Iris pigment epithelial cell (primary cell): Measurements from ENCODE around the gene XPC.
A peak's percentile ranks its signal among the peaks of the same experiment; 100 is the strongest.
"Not testable (repeated sequence)": the region's sequence is repeated elsewhere in the genome, so short reads cannot be mapped to it uniquely, and the experiment has no call there.

ENCODE experiments used
- DNase-seq: peaks from one replicate; pipeline ENCODE4 v3.0.0-alpha.2; 2011; ENCODE audit warnings: low read depth

Gene XPC

GRCh38 chr3:14119651-14120050, 58.8 kb downstream of the XPC start:
- no peak for DNase-seq

- peak; percentile 90 for DNase-seq
Observed at GRCh38 chr3:14118400-14119381, 59.7 kb downstream of the XPC start.

DNA sequence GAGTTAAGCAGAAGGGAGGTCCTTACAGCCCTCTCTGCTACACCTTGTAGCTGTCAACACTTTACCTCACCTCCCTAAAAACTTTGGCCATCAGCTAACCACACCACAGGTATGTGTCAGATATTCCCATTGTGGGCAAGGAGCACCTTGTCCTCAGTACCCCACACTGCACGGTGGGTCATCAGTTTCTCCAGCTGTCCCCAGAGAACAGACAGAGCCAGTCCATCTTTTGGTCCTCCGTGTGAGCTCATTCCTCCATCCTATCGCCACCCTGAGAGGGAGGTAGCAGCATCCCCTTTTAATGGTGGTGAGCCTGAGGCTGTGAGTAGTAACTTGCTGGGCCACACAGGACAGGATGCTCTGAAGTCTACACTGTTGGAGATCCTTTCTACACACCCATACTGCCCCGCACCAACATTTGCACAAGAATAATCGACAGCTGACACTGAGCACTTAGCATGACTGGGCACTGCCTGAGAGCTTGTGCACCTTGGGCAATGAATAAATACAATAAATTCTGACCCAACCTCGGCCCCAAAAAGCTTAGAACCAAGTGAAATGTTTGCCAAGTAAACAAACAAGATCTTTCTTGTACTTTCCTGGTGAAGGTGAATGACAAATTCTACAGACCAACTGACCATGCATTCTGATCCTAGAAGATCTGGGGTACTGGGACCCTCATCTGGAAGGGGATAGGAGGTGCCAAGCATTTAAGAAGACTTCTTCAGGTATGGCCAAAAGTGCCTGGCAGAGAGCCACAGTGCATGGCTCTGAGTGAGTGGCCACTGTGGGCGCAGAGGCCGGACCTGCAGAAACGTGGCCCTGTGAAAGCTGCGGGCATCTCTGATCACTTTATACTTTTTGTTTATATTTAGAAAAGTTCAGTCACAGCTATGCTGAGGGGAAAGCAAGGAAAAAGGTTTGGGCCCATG, 60.7 kb downstream of the XPC start:
- DNase-seq: no peak

DNA sequence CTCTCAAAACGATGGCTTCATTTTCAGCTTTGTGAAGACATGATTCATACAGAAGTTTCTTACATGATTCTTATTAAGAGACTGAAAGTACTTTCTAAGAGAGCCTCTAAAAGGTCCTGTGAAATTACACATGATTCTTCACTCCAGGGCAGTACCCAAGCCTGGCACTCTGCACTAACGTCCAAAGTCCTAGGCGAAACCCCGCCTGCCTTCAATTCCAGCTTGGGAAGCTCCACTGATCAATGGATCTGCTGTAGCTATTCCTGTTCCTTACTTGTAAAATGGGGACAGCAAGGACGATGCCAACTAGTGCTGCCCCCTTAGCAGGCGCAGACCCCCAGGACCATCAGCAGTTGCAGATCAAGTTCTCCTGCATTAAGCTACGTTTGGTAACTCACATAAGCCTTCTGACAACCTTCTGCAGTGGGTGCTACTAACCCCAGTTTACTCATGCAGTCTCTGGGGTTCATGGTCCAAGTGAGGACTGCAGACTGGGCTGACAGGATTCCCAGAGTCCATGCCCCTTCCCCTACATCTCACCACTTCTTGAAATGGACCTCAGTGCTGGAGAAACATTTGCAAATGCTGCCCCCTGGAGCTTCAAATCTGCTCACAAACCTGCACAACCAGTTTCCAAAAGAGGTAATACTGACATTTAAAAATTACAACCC, 64.3 kb downstream of the XPC start:
- no peak for DNase-seq

DNA sequence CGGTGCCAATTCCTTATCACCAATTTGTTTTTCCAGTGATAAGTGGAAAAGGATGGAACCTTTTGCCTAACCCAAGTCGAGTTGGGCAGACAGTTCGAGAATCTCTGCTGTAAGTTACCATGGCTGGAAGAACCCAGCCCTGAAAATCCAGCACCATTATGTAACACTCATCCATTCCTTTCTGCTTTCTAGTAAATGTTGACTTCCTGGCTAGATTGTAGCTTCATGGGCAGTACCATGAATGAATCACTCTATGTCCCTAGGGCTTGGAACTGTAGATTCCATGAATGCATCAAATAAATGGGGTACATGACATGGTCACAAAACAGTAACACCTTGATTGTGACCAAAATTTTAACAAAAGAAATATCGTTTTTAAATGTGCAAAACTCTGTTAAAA, 67.7 kb downstream of the XPC start:
- DNase-seq: no peak

- DNase-seq: not testable (repeated sequence)
Observed at GRCh38 chr3:14109821-14110220, 68.6 kb downstream of the XPC start.

- no peak for DNase-seq
Observed at GRCh38 chr3:14097616-14098391, 80.6 kb downstream of the XPC start.

- DNase-seq: no peak
Observed at GRCh38 chr3:14096742-14097141, 81.7 kb downstream of the XPC start.
